Sigmoid colon (tissue), 4 donors: ENCODE results near the gene TBX15.

Experiments
- CTCF ChIP-seq, 4 experiments: fragments of 450-650 bp in 3 of 4; fragments of 200-600 bp in 1 of 4; IDR thresholded peaks; one replicate each; pipeline ENCODE4 v1.5.1; 2016 to 2019; ENCODE audit warnings: antibody characterized with exemption in 4 of 4, mild to moderate bottlenecking in 3 of 4, moderate library complexity in 2 of 4
- EP300 ChIP-seq, 4 donors: sonication (generic); formaldehyde crosslinking; IDR thresholded peaks; one replicate each; pipeline ENCODE4 v1.6.1; 2017; ENCODE audit warnings: antibody characterized with exemption in 4 of 4
- POLR2A ChIP-seq, 2 donors: fragments of 450-650 bp; IDR thresholded peaks; one replicate each; pipeline ENCODE4 v1.6.1; 2016; ENCODE audit warnings: antibody characterized with exemption in 2 of 2, mild to moderate bottlenecking in 2 of 2, moderate library complexity in 2 of 2
- POLR2AphosphoS5 ChIP-seq, 4 donors: sonication (generic); formaldehyde crosslinking; IDR thresholded peaks; one replicate each; pipeline ENCODE4 v1.6.1; 2017; ENCODE audit warnings: antibody characterized with exemption in 4 of 4

- TF ChIP-seq CTCF (IDR thresholded peaks at IDR 0.05) = no peak
- TF ChIP-seq EP300 (IDR thresholded peaks at IDR 0.05) = no peak
- no peak for TF ChIP-seq POLR2A (IDR thresholded peaks at IDR 0.05)
- no peak for TF ChIP-seq POLR2AphosphoS5 (IDR thresholded peaks at IDR 0.05)
Measured at GRCh38 chr1:118927427-118928187, 60.5 kb downstream of the TBX15 start.
